Measurements from ENCODE around the gene PRELP. TPM values are rescaled to one million over a fixed set of nuclear protein-coding genes. Genes with fewer than 3 reads are reported as not detected.

PRELP gene
- total and polyA plus RNA-seq, 2 of the 8 experiments (the other 6 are each of a cell fraction or from before 2014, with no cell fraction given): 0.13 to 0.23 TPM

GRCh38 chr1:203536980-203537455, 61.4 kb downstream of the PRELP start:
- Histone ChIP-seq H3K4me1 (replicated peaks in 1 of 4; ENCODE audit: control insufficient read depth in 3 of 4, insufficient read depth in 4 of 4, low read length in 3 of 4) (peaks cover 0 to 3% (median 0%) of the 10 kb centered on the region in 4 experiments; a peak in 2 of 7 replicates), H3K23ac (ENCODE audit: insufficient read length) (no peak overlapping the region), H2BK12ac (ENCODE audit: low read depth, low read length) (no peak overlapping the region), H3K79me1 (ENCODE audit: low read depth, low read length) (no peaks in the 10 kb centered on the region), H3K27ac (ENCODE audit: low read depth, low read length) (no peak overlapping the region), H3K27me3 (replicated peaks in 1 of 4; ENCODE audit: control insufficient read depth in 3 of 4, extremely low read depth in 1 of 4, insufficient read depth in 3 of 4, low read length in 3 of 4) (no peaks in the 10 kb centered on the region), H3K4me2 (ENCODE audit: insufficient read depth in 1 of 2, low read depth in 2 of 2, low read length in 2 of 2) (no peak overlapping the region), H4K20me1 (replicated peaks in 1 of 2; ENCODE audit: control insufficient read depth in 1 of 2, insufficient read depth in 2 of 2, low read length in 2 of 2) (no peaks in the 10 kb centered on the region), H2BK120ac (replicated peaks; ENCODE audit: low read depth, low read length) (no peak overlapping the region), H3K4ac (replicated peaks; ENCODE audit: insufficient read length, low read depth, low read length) (no peak overlapping the region), H4K8ac (ENCODE audit: extremely low read depth, insufficient read depth, low read length) (no peak overlapping the region), H2BK5ac (ENCODE audit: low read depth, low read length) (no peak overlapping the region), H2BK15ac (ENCODE audit: low read length) (no peak overlapping the region; the same call in 1 of the 2 replicates), H4K91ac (replicated peaks; ENCODE audit: insufficient read length, low read length) (no peak overlapping the region), H3K14ac (ENCODE audit: insufficient read length) (no peak overlapping the region), H3K23me2 (ENCODE audit: low read depth, low read length) (no peaks in the 10 kb centered on the region), H4K5ac (ENCODE audit: insufficient read length, low read depth, low read length) (no peak overlapping the region), H3K9me3 (ENCODE audit: insufficient read depth in 2 of 2, low read depth in 1 of 2, low read length in 1 of 2) (no peaks in the 10 kb centered on the region), H3K56ac (replicated peaks; ENCODE audit: insufficient read length, low read depth, low read length) (no peak overlapping the region), H3K36me3 (ENCODE audit: control insufficient read depth in 2 of 4, insufficient read depth in 4 of 4, low read length in 3 of 4) (no peaks in the 10 kb centered on the region), H2BK20ac (ENCODE audit: low read length) (no peak overlapping the region; the same call in 1 of the 2 replicates), H3K9ac (replicated peaks in 1 of 4; ENCODE audit: extremely low read depth in 1 of 4, low read depth in 3 of 4, low read length in 3 of 4) (no peak overlapping the region), H3K18ac (ENCODE audit: extremely low read depth, low read length) (no peak overlapping the region), H3K79me2 (ENCODE audit: control insufficient read depth in 1 of 2, insufficient read depth in 2 of 2, low read length in 2 of 2) (no peaks in the 10 kb centered on the region), H2AFZ (ENCODE audit: low read length) (no peak overlapping the region), H2AK5ac (ENCODE audit: low read depth, low read length) (no peak overlapping the region), H3K4me3 (ENCODE audit: extremely low read depth in 1 of 4, insufficient read depth in 2 of 4, low read depth in 3 of 4, low read length in 4 of 4) (no peak overlapping the region)
- FAIRE-seq: no peak
- CTCF ChIA-PET (ENCODE audit: partially characterized antibody): interaction anchor here (0.9 to 1.7 kb wide), 4 partner anchors 11 to 64 kb away, joined by 3 to 6 read pairs (median 4); no protein-coding TSS in a partner anchor
- TF ChIP-seq SP2 (IDR thresholded peaks at IDR 0.05; ENCODE audit: low read length) (no peak), EZH2 (IDR thresholded peaks at IDR 0.05; ENCODE audit: low read depth, low read length, severe bottlenecking) (no peak), TAF7 (optimal IDR thresholded peaks at IDR 0.05; ENCODE audit: borderline replicate concordance, low read depth, low read length) (no peak), CEBPB (IDR thresholded peaks at IDR 0.05; ENCODE audit: low read depth, low read length) (peak; percentile 62)
- POLR2A ChIA-PET (ENCODE audit: partially characterized antibody): interaction anchor here (1.4 kb wide), 1 partner anchor 9 kb away, joined by 4 read pairs; no protein-coding TSS in a partner anchor
- no peak for DNase-seq (ENCODE audit: low read depth in 1 of 2, low spot score in 2 of 2)
- WGBS, 2 experiments (ENCODE audit: extremely low coverage in 1 of 2, insufficient coverage in 1 of 2, insufficient read length in 1 of 2, insufficient replicate concordance in 2 of 2, low coverage in 1 of 2, low lambda C conversion rate in 2 of 2, missing lambda C conversion rate in 1 of 2): 89% methylated on average over 3 of the region's 3 CpGs; no CpG with 5 or more reads in 1 of the 2 experiments
